Karpas-422 (cell line): ENCODE measurements around the gene RNF114. TPM values are rescaled to one million over a fixed set of nuclear protein-coding genes. Genes with fewer than 3 reads are reported as not detected.
"Not testable (repeated sequence)": the region's sequence is repeated elsewhere in the genome, so short reads cannot be mapped to it uniquely, and the experiment has no call there.

Source experiments
- DNase-seq: peaks from one replicate; pipeline ENCODE4 v3.0.0-alpha.2; 2015
- H2AFZ ChIP-seq: fragments of 200-600 bp; sonication (generic); 2 replicates; pipeline ENCODE4 v1.6.1; 2014; ENCODE audit warnings: antibody characterized with exemption, low read length, mixed read lengths
- H3K27ac ChIP-seq: fragments of 200-600 bp; sonication (generic); 2 replicates; pipeline ENCODE4 v1.5.1; 2014; ENCODE audit warnings: mild to moderate bottlenecking, low read length, moderate library complexity
- H3K27me3 ChIP-seq: fragments of 200-600 bp; sonication (generic); 2 replicates; pipeline ENCODE4 v1.6.1; 2014; ENCODE audit warnings: low read length, mixed read lengths
- H3K36me3 ChIP-seq: fragments of 200-600 bp; sonication (generic); 2 replicates; pipeline ENCODE4 v1.6.1; 2014; ENCODE audit warnings: low read length, mixed read lengths; ENCODE audit not compliant: insufficient read depth
- H3K4me1 ChIP-seq: fragments of 200-600 bp; sonication (generic); 2 replicates; pipeline ENCODE4 v1.6.1; 2014; ENCODE audit warnings: mild to moderate bottlenecking, low read length, mixed read lengths
- H3K4me2 ChIP-seq: fragments of 200-600 bp; sonication (generic); 2 replicates; pipeline ENCODE4 v1.6.1; 2014; ENCODE audit warnings: low read length, low read depth, mild to moderate bottlenecking; ENCODE audit not compliant: poor library complexity, severe bottlenecking
- H3K4me3 ChIP-seq: fragments of 200-600 bp; sonication (generic); 2 replicates; pipeline ENCODE4 v1.5.1; 2014; ENCODE audit warnings: mild to moderate bottlenecking, antibody characterized with exemption, low read length, mixed read lengths
- H3K79me2 ChIP-seq: fragments of 200-600 bp; sonication (generic); 2 replicates; pipeline ENCODE4 v1.6.1; 2014; ENCODE audit warnings: mild to moderate bottlenecking, low read length, mixed read lengths
- H3K9ac ChIP-seq: fragments of 200-600 bp; sonication (generic); 2 replicates; pipeline ENCODE4 v1.6.0; 2014; ENCODE audit warnings: low read length
- H3K9me2 ChIP-seq: fragments of 200-600 bp; sonication (generic), shearing (Covaris generic); replicated peaks from 2 replicates; pipeline ENCODE4 v1.6.0; 2014; ENCODE audit warnings: mild to moderate bottlenecking, low read length, moderate library complexity; ENCODE audit not compliant: insufficient read depth
- H3K9me3 ChIP-seq: fragments of 300-700, 200-600 bp; sonication (generic); 2 replicates; pipeline ENCODE4 v1.6.1; 2014; ENCODE audit warnings: low read length, mixed read lengths
- H4K20me1 ChIP-seq: fragments of 200-600 bp; sonication (generic); 2 replicates; pipeline ENCODE4 v1.6.1; 2014; ENCODE audit warnings: mild to moderate bottlenecking, antibody characterized with exemption, low read length, low read depth; ENCODE audit not compliant: insufficient read depth
- total RNA-seq: library from RNA; depleted of rRNA; stranded (reverse); fragments of >200 nt; shearing (Covaris generic); gene quantifications from 2 replicates; pipeline ENCODE4 v1.2.3, GENCODE V29; 2014; ENCODE audit warnings: low replicate concordance

RNF114 gene
- total RNA-seq, 1 experiment from 2014 or later: 38.1 TPM

- Histone ChIP-seq H3K36me3 (peaks cover 46% of the 10 kb centered on the region), H3K9me3 (no peaks in the 10 kb centered on the region), H3K9ac (no peak overlapping the region), H3K79me2 (peaks cover 67% of the 10 kb centered on the region), H2AFZ (no peak overlapping the region), H4K20me1 (peaks cover 6% of the 10 kb centered on the region; the same call in 1 of the 2 replicates), H3K27ac (no peak overlapping the region), H3K4me2 (no peak overlapping the region), H3K4me1 (peaks cover 12% of the 10 kb centered on the region), H3K9me2 (no peaks in the 10 kb centered on the region), H3K4me3 (no peak overlapping the region), H3K27me3 (no peaks in the 10 kb centered on the region)
- no peak for DNase-seq
Observed at GRCh38 chr20:49942942-49943341, 6.7 kb downstream of the RNF114 start.

DNA sequence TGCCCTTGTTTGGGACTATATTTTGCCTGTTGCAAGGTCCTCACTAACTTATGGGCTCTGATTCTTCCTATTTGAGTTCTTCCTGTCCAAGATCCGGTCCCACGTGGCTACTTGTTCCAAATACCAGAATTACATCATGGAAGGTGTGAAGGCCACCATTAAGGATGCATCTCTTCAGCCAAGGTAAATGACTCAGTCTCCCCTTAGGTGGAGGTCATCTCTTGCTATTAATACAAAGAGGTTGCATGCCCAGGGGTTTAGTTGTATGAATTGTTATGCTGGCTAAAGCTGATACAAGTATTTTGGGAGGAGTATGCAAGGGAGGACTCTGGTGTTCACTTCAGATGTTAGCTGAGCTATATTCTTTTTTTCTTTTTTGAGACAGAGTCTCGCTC, 9.1 kb downstream of the RNF114 start:
- H2AFZ ChIP-seq: no peak overlapping the region
- H3K79me2 ChIP-seq: peaks cover 43% of the 10 kb centered on the region
- DNase-seq: no peak
- no peak overlapping the region for H3K27ac ChIP-seq
- no peaks in the 10 kb centered on the region for H4K20me1 ChIP-seq
- H3K9ac ChIP-seq: no peak overlapping the region
- H3K9me2 ChIP-seq: no peaks in the 10 kb centered on the region
- H3K9me3 ChIP-seq: no peaks in the 10 kb centered on the region
- H3K4me1 ChIP-seq: no peaks in the 10 kb centered on the region
- peaks cover 43% of the 10 kb centered on the region for H3K36me3 ChIP-seq
- H3K4me3 ChIP-seq: no peak overlapping the region
- H3K4me2 ChIP-seq: no peak overlapping the region
- H3K27me3 ChIP-seq: no peaks in the 10 kb centered on the region

DNA sequence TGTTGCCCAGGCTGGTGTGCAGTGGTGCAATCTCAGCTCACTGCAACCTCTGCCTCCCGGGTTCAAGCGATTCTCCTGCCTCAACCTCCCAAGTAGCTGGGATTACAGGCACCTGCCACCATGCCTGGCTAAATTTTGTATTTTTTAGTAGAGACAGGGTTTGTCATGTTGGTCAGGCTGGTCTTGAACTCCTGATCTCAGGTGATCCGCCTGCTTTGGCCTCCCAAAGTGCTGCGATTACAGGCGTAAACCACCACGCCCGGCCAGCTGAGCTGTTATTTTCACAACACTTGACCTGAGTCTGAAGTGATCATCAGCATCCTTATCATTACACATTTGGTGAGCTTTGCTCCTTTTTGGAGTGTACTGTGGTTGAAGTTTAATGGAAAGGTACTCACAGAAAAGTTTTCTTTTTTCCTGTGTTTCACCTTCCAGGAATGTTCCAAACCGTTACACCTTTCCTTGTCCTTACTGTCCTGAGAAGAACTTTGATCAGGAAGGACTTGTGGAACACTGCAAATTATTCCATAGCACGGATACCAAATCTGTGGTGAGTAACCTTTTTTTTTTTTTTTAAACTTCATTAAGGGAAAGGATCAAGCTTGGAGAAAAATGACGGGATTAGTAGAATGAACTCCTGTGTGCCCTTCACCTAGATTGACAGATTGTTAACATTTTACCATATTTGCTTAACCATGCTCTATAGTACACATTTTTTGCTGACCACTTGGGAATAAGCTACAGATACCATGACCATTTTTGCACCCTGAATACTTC, 9.7 kb downstream of the RNF114 start:
- DNase-seq: peak; percentile 37
- H3K36me3 ChIP-seq: peaks cover 47% of the 10 kb centered on the region
- H3K9me3 ChIP-seq: no peaks in the 10 kb centered on the region
- no peaks in the 10 kb centered on the region for H3K9me2 ChIP-seq
- H3K4me2 ChIP-seq: no peak overlapping the region
- H3K9ac ChIP-seq: no peak overlapping the region
- no peak overlapping the region for H3K27ac ChIP-seq
- H2AFZ ChIP-seq: no peak overlapping the region
- no peaks in the 10 kb centered on the region for H4K20me1 ChIP-seq
- no peaks in the 10 kb centered on the region for H3K27me3 ChIP-seq
- H3K4me1 ChIP-seq: no peaks in the 10 kb centered on the region
- no peak overlapping the region for H3K4me3 ChIP-seq
- H3K79me2 ChIP-seq: peaks cover 41% of the 10 kb centered on the region

GRCh38 chr20:49948178-49948577, 12.0 kb downstream of the RNF114 start:
- Histone ChIP-seq H3K4me3 (no peak overlapping the region), H3K36me3 (peaks cover 49% of the 10 kb centered on the region), H3K4me1 (no peaks in the 10 kb centered on the region), H4K20me1 (no peaks in the 10 kb centered on the region), H3K9me3 (no peaks in the 10 kb centered on the region), H3K9ac (no peak overlapping the region), H3K4me2 (no peak overlapping the region), H3K9me2 (no peaks in the 10 kb centered on the region), H3K79me2 (peaks cover 19% of the 10 kb centered on the region), H3K27ac (no peak overlapping the region), H2AFZ (no peak overlapping the region), H3K27me3 (no peaks in the 10 kb centered on the region)
- DNase-seq: no peak

DNA sequence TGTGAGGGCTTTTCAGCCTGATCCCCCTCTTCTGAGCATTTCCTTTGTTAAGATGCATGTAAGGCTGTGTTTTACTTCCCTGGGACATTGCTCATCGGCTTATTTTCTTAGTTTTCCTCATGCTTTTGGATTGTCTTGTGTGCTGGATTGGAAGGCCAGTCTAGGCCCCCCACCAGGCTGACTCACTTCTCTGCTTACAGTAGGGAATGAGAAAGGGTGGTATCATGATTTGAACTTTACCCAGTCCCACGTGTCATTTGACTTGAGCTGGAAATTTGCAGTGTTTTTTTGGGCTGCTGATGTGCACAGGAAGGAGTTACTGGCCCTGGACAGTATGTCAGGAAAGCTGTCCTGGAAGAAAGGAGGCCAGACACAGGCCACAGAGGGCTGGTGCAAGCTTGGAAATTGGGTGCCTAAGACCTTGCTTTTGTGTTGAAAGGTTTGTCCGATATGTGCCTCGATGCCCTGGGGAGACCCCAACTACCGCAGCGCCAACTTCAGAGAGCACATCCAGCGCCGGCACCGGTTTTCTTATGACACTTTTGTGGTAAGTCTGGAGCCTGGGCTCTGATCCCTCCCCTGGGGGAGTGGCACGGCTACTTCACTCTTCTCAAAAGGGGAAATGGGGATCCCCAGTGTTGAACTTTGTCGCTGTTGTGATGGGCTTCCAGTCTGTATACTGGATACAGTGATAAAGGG, 12.8 kb downstream of the RNF114 start:
- no peak overlapping the region for H3K4me2 ChIP-seq
- DNase-seq: peak; percentile 32
- H3K9ac ChIP-seq: no peak overlapping the region
- no peak overlapping the region for H3K27ac ChIP-seq
- no peaks in the 10 kb centered on the region for H3K9me3 ChIP-seq
- no peak overlapping the region for H3K4me3 ChIP-seq
- no peaks in the 10 kb centered on the region for H3K27me3 ChIP-seq
- peaks cover 15% of the 10 kb centered on the region for H3K79me2 ChIP-seq
- no peak overlapping the region for H2AFZ ChIP-seq
- no peaks in the 10 kb centered on the region for H3K9me2 ChIP-seq
- no peaks in the 10 kb centered on the region for H3K4me1 ChIP-seq
- H3K36me3 ChIP-seq: peaks cover 47% of the 10 kb centered on the region
- no peaks in the 10 kb centered on the region for H4K20me1 ChIP-seq

- no peak overlapping the region for H3K27ac ChIP-seq
- H3K9me3 ChIP-seq: no peaks in the 10 kb centered on the region
- no peaks in the 10 kb centered on the region for H3K4me1 ChIP-seq
- H3K9ac ChIP-seq: no peak overlapping the region
- no peaks in the 10 kb centered on the region for H3K9me2 ChIP-seq
- H3K4me2 ChIP-seq: no peak overlapping the region
- no peak for DNase-seq
- 0 out of 2 replicates have a peak, but pooled peaks cover 2% of the 10 kb centered on the region for H3K79me2 ChIP-seq
- no peak overlapping the region for H3K4me3 ChIP-seq
- H3K36me3 ChIP-seq: peaks cover 35% of the 10 kb centered on the region
- no peak overlapping the region for H2AFZ ChIP-seq
- no peaks in the 10 kb centered on the region for H4K20me1 ChIP-seq
- H3K27me3 ChIP-seq: no peaks in the 10 kb centered on the region
Observed at GRCh38 chr20:49951151-49951550, 15.0 kb downstream of the RNF114 start.

GRCh38 chr20:49955167-49955566, 19.0 kb downstream of the RNF114 start:
- H3K4me1 ChIP-seq: no peaks in the 10 kb centered on the region
- no peaks in the 10 kb centered on the region for H3K9me3 ChIP-seq
- no peaks in the 10 kb centered on the region for H3K9me2 ChIP-seq
- H3K79me2 ChIP-seq: no peaks in the 10 kb centered on the region
- no peak overlapping the region for H2AFZ ChIP-seq
- no peaks in the 10 kb centered on the region for H4K20me1 ChIP-seq
- no peak overlapping the region for H3K9ac ChIP-seq
- H3K27ac ChIP-seq: no peak overlapping the region
- H3K27me3 ChIP-seq: no peaks in the 10 kb centered on the region
- no peak overlapping the region for H3K4me3 ChIP-seq
- H3K4me2 ChIP-seq: no peak overlapping the region
- DNase-seq: no peak
- peaks cover 18% of the 10 kb centered on the region for H3K36me3 ChIP-seq

DNA sequence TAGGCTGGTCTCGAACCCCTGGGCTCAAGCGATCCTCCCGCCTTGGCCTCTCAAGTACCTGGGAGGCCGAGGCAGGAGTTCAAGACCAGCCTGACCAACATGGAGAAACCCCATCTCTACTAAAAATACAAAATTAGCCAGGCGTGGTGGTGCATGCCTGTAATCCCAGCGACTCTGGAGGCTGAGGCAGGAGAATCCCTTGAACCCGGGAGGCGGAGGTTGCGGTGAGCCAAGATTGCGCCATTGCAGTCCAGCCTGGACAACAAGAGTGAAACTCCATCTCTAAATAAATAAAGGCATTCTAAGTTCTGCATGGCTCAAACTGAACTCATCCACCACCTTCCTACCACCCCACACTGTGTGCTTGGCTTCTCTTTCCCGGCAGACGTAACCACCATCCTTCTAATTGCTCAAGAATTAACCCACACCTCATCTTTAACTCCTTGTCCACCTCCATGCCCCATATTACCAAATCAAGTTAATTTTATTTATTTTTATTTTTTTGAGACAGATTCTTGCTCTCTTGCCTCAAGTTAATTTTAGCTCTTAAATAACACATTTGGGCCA, 19.7 kb downstream of the RNF114 start:
- DNase-seq: not testable (repeated sequence)

More for the DNA sequence above, 19.7 kb downstream of the RNF114 start:
- not testable (repeated sequence) for H3K9ac ChIP-seq, H3K4me3 ChIP-seq, H3K27me3 ChIP-seq, H3K4me1 ChIP-seq, H2AFZ ChIP-seq, H3K9me3 ChIP-seq, H3K27ac ChIP-seq, H3K79me2 ChIP-seq, H4K20me1 ChIP-seq, H3K9me2 ChIP-seq, H3K4me2 ChIP-seq
- peaks cover 12% of the 10 kb centered on the region; the same call in 1 of the 2 replicates for H3K36me3 ChIP-seq
